H9 (cell line): ENCODE results near the gene CDC20. TPM values are rescaled to one million over a fixed set of nuclear protein-coding genes. Genes with fewer than 3 reads are reported as not detected.

Experiments
- DNase-seq: peaks from one replicate; pipeline ENCODE4 v3.0.0-alpha.2; 2017
- H2AFZ ChIP-seq: one replicate; pipeline ENCODE4 v1.6.1; 2013; ENCODE audit warnings: mild to moderate bottlenecking, low read length, control low read depth, moderate library complexity
- H2AK5ac ChIP-seq: 2 replicates; pipeline ENCODE4 v1.6.1; 2013; ENCODE audit warnings: low read length, control low read depth, mixed read lengths; ENCODE audit not compliant: insufficient read length
- H2BK120ac ChIP-seq: one replicate; pipeline ENCODE4 v1.6.1; 2013; ENCODE audit warnings: low read depth, mild to moderate bottlenecking, low read length, control low read depth, inconsistent platforms; ENCODE audit not compliant: poor library complexity, severe bottlenecking
- H2BK12ac ChIP-seq: 2 replicates; pipeline ENCODE4 v1.6.1; 2013; ENCODE audit warnings: low read length, control low read depth, mixed read lengths, low read depth; ENCODE audit not compliant: insufficient read length
- H2BK15ac ChIP-seq: 2 replicates; pipeline ENCODE4 v1.6.1; 2013; ENCODE audit warnings: low read depth, low read length, control low read depth
- H2BK20ac ChIP-seq: one replicate; pipeline ENCODE4 v1.6.1; 2013; ENCODE audit warnings: low read depth, mild to moderate bottlenecking, low read length, control low read depth, inconsistent platforms; ENCODE audit not compliant: poor library complexity, severe bottlenecking
- H2BK5ac ChIP-seq: 2 replicates; pipeline ENCODE4 v1.6.1; 2013; ENCODE audit warnings: low read length, control low read depth, mixed read lengths; ENCODE audit not compliant: insufficient read length
- H3K14ac ChIP-seq: 2 replicates; pipeline ENCODE4 v1.6.1; 2013; ENCODE audit warnings: low read length, control low read depth; ENCODE audit not compliant: insufficient read depth
- H3K18ac ChIP-seq: 2 replicates; pipeline ENCODE4 v1.6.1; 2013; ENCODE audit warnings: low read depth, mild to moderate bottlenecking, mixed read lengths, low read length, control low read depth; ENCODE audit not compliant: insufficient read length
- H3K23ac ChIP-seq: 2 replicates; pipeline ENCODE4 v1.6.1; 2013; ENCODE audit warnings: low read length, control low read depth, mixed read lengths, low read depth; ENCODE audit not compliant: insufficient read length
- H3K23me2 ChIP-seq: 2 replicates; pipeline ENCODE4 v1.6.1; 2013; ENCODE audit warnings: low read depth, mild to moderate bottlenecking, mixed read lengths, low read length, control low read depth; ENCODE audit not compliant: insufficient read length, poor library complexity, severe bottlenecking
- H3K27ac ChIP-seq: 2 replicates; pipeline ENCODE4 v1.5.1; 2013; ENCODE audit warnings: low read length, control low read depth, mixed read lengths, low read depth; ENCODE audit not compliant: insufficient read length
- H3K27me3 ChIP-seq: 2 replicates; pipeline ENCODE4 v1.6.1; 2013; ENCODE audit warnings: low read length, control low read depth, inconsistent platforms; ENCODE audit not compliant: insufficient read depth
- H3K4ac ChIP-seq: 2 replicates; pipeline ENCODE4 v1.6.1; 2013; ENCODE audit warnings: low read depth, mild to moderate bottlenecking, control low read depth, inconsistent platforms, low read length, moderate library complexity
- H3K4me1 ChIP-seq: 2 replicates; pipeline ENCODE4 v1.6.1; 2013; ENCODE audit warnings: low read length, control low read depth, inconsistent platforms; ENCODE audit not compliant: insufficient read depth
- H3K4me2 ChIP-seq: 2 replicates; pipeline ENCODE4 v1.6.1; 2013; ENCODE audit warnings: low read length, control low read depth, mixed read lengths; ENCODE audit not compliant: insufficient read length, insufficient read depth
- H3K56ac ChIP-seq: 2 replicates; pipeline ENCODE4 v1.6.1; 2013; ENCODE audit warnings: low read depth, mild to moderate bottlenecking, mixed read lengths, low read length, control low read depth; ENCODE audit not compliant: insufficient read length
- H3K79me1 ChIP-seq: 2 replicates; pipeline ENCODE4 v1.6.1; 2013; ENCODE audit warnings: low read depth, mild to moderate bottlenecking, moderate library complexity, low read length, control low read depth, inconsistent platforms; ENCODE audit not compliant: insufficient read depth, poor library complexity, severe bottlenecking
- H3K79me2 ChIP-seq: 2 replicates; pipeline ENCODE4 v1.6.1; 2013; ENCODE audit warnings: low read length, control low read depth, inconsistent platforms; ENCODE audit not compliant: insufficient read depth
- H3K9ac ChIP-seq: 2 replicates; pipeline ENCODE4 v1.6.1; 2013; ENCODE audit warnings: low read length, control low read depth, mixed read lengths; ENCODE audit not compliant: insufficient read length; ENCODE audit errors: extremely low read depth
- H3K9me3 ChIP-seq: one replicate; pipeline ENCODE4 v1.6.1; 2013; ENCODE audit warnings: low read depth, low read length, inconsistent platforms; ENCODE audit not compliant: control insufficient read depth
- H3T11ph ChIP-seq: one replicate; pipeline ENCODE4 v1.6.1; 2013; ENCODE audit warnings: mild to moderate bottlenecking, low read length, control low read depth, inconsistent platforms
- H4K20me1 ChIP-seq: one replicate; pipeline ENCODE4 v1.6.1; 2013; ENCODE audit not compliant: control insufficient read depth, insufficient read length, insufficient read depth
- H4K5ac ChIP-seq: 2 replicates; pipeline ENCODE4 v1.6.1; 2013; ENCODE audit warnings: low read depth, mild to moderate bottlenecking, mixed read lengths, low read length, control low read depth; ENCODE audit not compliant: insufficient read length
- H4K8ac ChIP-seq: replicated peaks from 2 replicates; pipeline ENCODE4 v1.6.1; 2013; ENCODE audit warnings: low read length, control low read depth, mixed read lengths, low read depth; ENCODE audit not compliant: insufficient read length
- H4K91ac ChIP-seq: 2 replicates; pipeline ENCODE4 v1.6.1; 2013; ENCODE audit warnings: low read depth, mild to moderate bottlenecking, moderate library complexity, mixed read lengths, low read length, control low read depth; ENCODE audit not compliant: insufficient read length
- H3K27ac Mint-ChIP-seq, 3 experiments: 2 replicates in 2 of 3; 3 replicates in 1 of 3; pipeline ENCODE4 v1.8.0; 2020 to 2021; ENCODE audit warnings: mixed read lengths in 3 of 3, mild to moderate bottlenecking in 1 of 3, moderate library complexity in 1 of 3
- H3K27me3 Mint-ChIP-seq: 2 replicates; pipeline ENCODE4 v1.8.0; 2021; ENCODE audit warnings: low read depth, mild to moderate bottlenecking, moderate library complexity, mixed read lengths
- H3K36me3 Mint-ChIP-seq, 3 experiments: 2 replicates in 2 of 3; 3 replicates in 1 of 3; pipeline ENCODE4 v1.8.0; 2020 to 2021; ENCODE audit warnings: low read depth in 3 of 3, mixed read lengths in 3 of 3; ENCODE audit not compliant: insufficient read depth in 1 of 3
- H3K4me1 Mint-ChIP-seq, 2 experiments: 2 replicates each; pipeline ENCODE4 v1.8.0; 2020; ENCODE audit warnings: mixed read lengths in 2 of 2
- H3K4me3 Mint-ChIP-seq, 2 experiments: 2 replicates in 1 of 2; 3 replicates in 1 of 2; pipeline ENCODE4 v1.8.0; 2020 to 2021; ENCODE audit warnings: mild to moderate bottlenecking in 2 of 2, mixed read lengths in 2 of 2, moderate library complexity in 1 of 2
- H3K9me3 Mint-ChIP-seq, 2 experiments: 2 replicates in 1 of 2; 3 replicates in 1 of 2; pipeline ENCODE4 v1.8.0; 2020; ENCODE audit warnings: mild to moderate bottlenecking in 2 of 2, mixed read lengths in 2 of 2, moderate library complexity in 1 of 2
- CTCF ChIP-seq: fragments of 200-600 bp; sonication (generic); conservative IDR thresholded peaks from 3 replicates; pipeline ENCODE4 v1.8.0; 2021; ENCODE audit warnings: antibody characterized with exemption, mild to moderate bottlenecking
- WGBS: extraction: QIAGEN DNeasy Blood & Tissue Kit; methylation state at CpG from one replicate; pipeline ENCODE4 v1.1.7; 2013; ENCODE audit warnings: missing lambda C conversion rate, low lambda C conversion rate, mixed read lengths; ENCODE audit not compliant: insufficient read length; ENCODE audit errors: extremely low coverage; 5-methylcytosine and 5-hydroxymethylcytosine counted together
- total RNA-seq: library from RNA; stranded (reverse); gene quantifications from 2 replicates; pipeline ENCODE4 v1.2.1, GENCODE V29; 2021

The CDC20 gene
- total RNA-seq, 1 experiment from 2014 or later = 246 TPM

- no peak overlapping the region for H2BK12ac ChIP-seq
- Mint-ChIP-seq H3K36me3 (peaks cover 0 to 2% (median 2%) of the 10 kb centered on the region in 3 experiments; a peak in 3 of 7 replicates), H3K27ac (no peak overlapping the region), H3K4me1 (peaks cover 29 to 43% of the 10 kb centered on the region in 2 experiments), H3K27me3 (peaks cover 16% of the 10 kb centered on the region), H3K9me3 (no peaks in the 10 kb centered on the region), H3K4me3 (no peak overlapping the region)
- no peak overlapping the region for H3T11ph ChIP-seq
- no peaks in the 10 kb centered on the region for H3K9me3 ChIP-seq
- no peak overlapping the region for H4K91ac ChIP-seq
- no peak overlapping the region for H2AFZ ChIP-seq
- no peak for DNase-seq
- no peak overlapping the region for H2AK5ac ChIP-seq
- no peaks in the 10 kb centered on the region for H4K20me1 ChIP-seq
- H2BK15ac ChIP-seq = no peak overlapping the region
- H3K27me3 ChIP-seq = peaks cover 4% of the 10 kb centered on the region
- no peak overlapping the region for H4K8ac ChIP-seq
- H3K27ac ChIP-seq = no peak overlapping the region
- H2BK120ac ChIP-seq = no peak overlapping the region
- no peak overlapping the region for H3K23ac ChIP-seq
- H3K4me2 ChIP-seq = no peak overlapping the region
- no peak overlapping the region for H3K4ac ChIP-seq
- H3K14ac ChIP-seq = no peak overlapping the region
- no peak for TF ChIP-seq CTCF
- H2BK20ac ChIP-seq = no peak overlapping the region
- H3K9ac ChIP-seq = no peak overlapping the region
- peaks cover 5% of the 10 kb centered on the region for H3K4me1 ChIP-seq
- H3K18ac ChIP-seq = no peak overlapping the region
- H3K79me1 ChIP-seq = no peaks in the 10 kb centered on the region
- H3K79me2 ChIP-seq = no peaks in the 10 kb centered on the region
- no peak overlapping the region for H3K56ac ChIP-seq
- H4K5ac ChIP-seq = no peak overlapping the region
- WGBS = no CpG with 5 or more reads among the region's 1 CpG
- no peak overlapping the region for H2BK5ac ChIP-seq
- peaks cover 10% of the 10 kb centered on the region for H3K23me2 ChIP-seq
These were observed 7.8 kb upstream of the CDC20 start for GRCh38 chr1:43350976-43351375.
